Mucosa of rectum (tissue), 2 donors: ENCODE measurements around the gene PLCB3.

Experiments used
- H3K27ac ChIP-seq, 2 donors: one replicate each; pipeline ENCODE4 v1.7.0; 2013; ENCODE audit warnings: inconsistent platforms in 2 of 2, low read depth in 2 of 2, low read length in 2 of 2
- H3K27me3 ChIP-seq, 2 donors: one replicate each; pipeline ENCODE4 v1.7.0; 2013; ENCODE audit warnings: low read length in 2 of 2; ENCODE audit not compliant: control insufficient read depth in 2 of 2, insufficient read depth in 2 of 2
- H3K36me3 ChIP-seq, 2 donors: one replicate each; pipeline ENCODE4 v1.7.0; 2013; ENCODE audit warnings: low read length in 2 of 2; ENCODE audit not compliant: control insufficient read depth in 2 of 2, insufficient read depth in 2 of 2
- H3K4me1 ChIP-seq, 2 donors: one replicate each; pipeline ENCODE4 v1.7.0; 2013; ENCODE audit warnings: low read length in 2 of 2, mild to moderate bottlenecking in 1 of 2; ENCODE audit not compliant: control insufficient read depth in 2 of 2, insufficient read depth in 2 of 2
- H3K4me3 ChIP-seq, 2 donors: one replicate each; pipeline ENCODE4 v1.7.0; 2013; ENCODE audit warnings: low read length in 2 of 2
- H3K9ac ChIP-seq, 2 donors: one replicate each; pipeline ENCODE4 v1.7.0; 2013; ENCODE audit warnings: low read length in 2 of 2, low read depth in 1 of 2, mild to moderate bottlenecking in 1 of 2
- H3K9me3 ChIP-seq, 2 donors: one replicate each; pipeline ENCODE4 v1.7.0; 2013; ENCODE audit warnings: low read length in 2 of 2; ENCODE audit not compliant: control insufficient read depth in 2 of 2
- donor health status: healthy.
- donor health status: Normal muscosa, but diverticular disease.

Gene PLCB3

GRCh38 chr11:64251016-64251752 lies at the start of gene PLCB3:
Gene PLCB3 (plus strand): TSS chr11:64251530. CDS start chr11:64251650, 120 bp downstream.
- Histone ChIP-seq H3K27ac (peak within 1 kb of the TSS; percentile 85 to 86), H3K36me3 (peaks cover 17% of the 10 kb centered on the region in 2 donors), H3K9me3 (no peaks in the 10 kb centered on the region), H3K4me1 (peaks cover 30% of the 10 kb centered on the region in 2 donors), H3K4me3 (peak within 1 kb of the TSS; percentile 81 to 85), H3K27me3 (no peaks in the 10 kb centered on the region), H3K9ac (peak within 1 kb of the TSS; percentile 84 to 93)

DNA sequence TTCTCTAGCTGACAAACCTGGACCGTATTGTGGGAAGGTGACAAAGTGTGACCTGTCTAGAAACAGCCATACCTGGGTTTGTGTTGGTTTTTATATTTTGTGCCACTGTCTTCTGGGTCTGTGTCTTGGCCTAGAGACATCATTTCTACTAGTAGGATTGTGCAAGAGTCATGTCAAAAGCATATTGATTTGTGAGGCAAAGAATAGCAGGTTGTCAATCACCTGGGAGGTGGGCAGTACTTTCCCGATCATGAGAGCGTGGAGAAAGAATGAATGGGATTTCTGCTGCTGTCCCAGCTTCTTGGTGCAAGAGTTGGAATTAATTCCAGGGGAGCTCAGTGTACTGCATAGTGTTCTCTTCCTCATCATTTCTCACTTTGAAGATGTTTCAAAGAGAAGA lies 49.8 kb upstream of the PLCB3 start:
- Histone ChIP-seq H3K4me1 (peaks cover 16% of the 10 kb centered on the region in 2 donors), H3K9me3 (no peaks in the 10 kb centered on the region), H3K9ac (no peak overlapping the region), H3K36me3 (peaks cover 54 to 60% of the 10 kb centered on the region in 2 donors), H3K4me3 (no peak overlapping the region), H3K27me3 (no peaks in the 10 kb centered on the region), H3K27ac (no peak overlapping the region)

GRCh38 chr11:64202992-64203391 lies 48.3 kb upstream of the PLCB3 start:
- no peak overlapping the region for H3K9ac ChIP-seq
- H3K9me3 ChIP-seq, result no peaks in the 10 kb centered on the region
- H3K27me3 ChIP-seq, result no peaks in the 10 kb centered on the region
- peaks cover 40 to 45% of the 10 kb centered on the region in 2 donors for H3K36me3 ChIP-seq
- no peak overlapping the region for H3K4me3 ChIP-seq
- H3K4me1 ChIP-seq, result peaks cover 22 to 24% of the 10 kb centered on the region in 2 donors
- no peak overlapping the region for H3K27ac ChIP-seq

DNA sequence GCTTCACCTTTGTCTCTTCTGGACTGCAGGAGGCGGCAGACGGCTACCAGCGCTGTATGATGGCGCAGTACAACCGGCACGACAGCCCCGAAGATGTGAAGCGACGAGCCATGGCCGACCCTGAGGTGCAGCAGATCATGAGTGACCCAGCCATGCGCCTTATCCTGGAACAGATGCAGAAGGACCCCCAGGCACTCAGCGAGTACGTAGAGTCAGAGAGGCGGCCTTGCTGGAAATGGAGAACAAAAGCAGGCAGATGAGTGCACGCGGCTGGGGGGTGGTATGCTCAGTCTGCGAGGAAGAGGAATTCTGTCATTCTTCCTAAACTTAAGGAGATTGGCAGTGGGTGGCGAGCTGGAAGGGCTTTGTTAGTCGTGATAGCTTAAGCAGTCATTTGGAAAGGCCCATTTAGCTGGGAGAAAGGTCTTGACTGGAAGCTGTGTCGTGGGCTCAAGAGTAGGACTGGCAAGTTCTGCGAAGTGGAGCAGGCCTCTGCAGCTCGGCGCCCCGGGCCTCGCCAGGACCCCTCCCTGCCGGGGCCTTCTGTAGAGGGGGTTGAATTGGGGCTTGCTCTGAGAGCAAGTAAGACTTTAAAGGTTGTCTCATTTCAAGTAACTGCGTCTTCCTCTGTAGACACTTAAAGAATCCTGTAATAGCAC lies 47.8 kb upstream of the PLCB3 start:
- H3K4me3 ChIP-seq, result no peak overlapping the region
- no peaks in the 10 kb centered on the region for H3K9me3 ChIP-seq
- peaks cover 35 to 44% of the 10 kb centered on the region in 2 donors for H3K36me3 ChIP-seq
- H3K27me3 ChIP-seq, result no peaks in the 10 kb centered on the region
- no peak overlapping the region for H3K27ac ChIP-seq
- peaks cover 24 to 25% of the 10 kb centered on the region in 2 donors for H3K4me1 ChIP-seq
- H3K9ac ChIP-seq, result no peak overlapping the region

DNA sequence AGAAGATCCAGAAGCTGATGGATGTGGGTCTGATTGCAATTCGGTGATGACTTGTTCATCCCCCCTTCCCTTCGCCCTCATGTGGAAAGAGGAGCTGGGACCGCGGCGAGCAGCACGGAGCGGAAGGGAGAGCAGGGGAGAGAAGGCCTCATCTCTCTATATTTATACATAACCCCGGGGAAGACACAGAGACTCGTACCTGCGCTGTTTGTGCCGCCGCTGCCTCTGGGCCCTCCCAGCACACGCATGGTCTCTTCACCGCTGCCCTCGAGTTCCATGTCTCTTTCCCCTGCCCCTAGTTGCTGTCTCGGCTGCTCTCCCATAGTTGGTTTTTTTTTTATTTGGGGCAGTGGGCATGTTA lies 47.3 kb upstream of the PLCB3 start:
- Histone ChIP-seq H3K4me1 (peaks cover 24 to 26% of the 10 kb centered on the region in 2 donors), H3K9me3 (no peaks in the 10 kb centered on the region), H3K4me3 (no peak overlapping the region), H3K27ac (no peak overlapping the region), H3K9ac (no peak overlapping the region), H3K27me3 (no peaks in the 10 kb centered on the region), H3K36me3 (peaks cover 34 to 44% of the 10 kb centered on the region in 2 donors)

GRCh38 chr11:64204464-64204989 lies 46.8 kb upstream of the PLCB3 start:
- Histone ChIP-seq H3K9ac (peak overlapping the region in 1 of 2 donors; percentile 47), H3K9me3 (no peaks in the 10 kb centered on the region), H3K27me3 (no peaks in the 10 kb centered on the region), H3K4me1 (peaks cover 24 to 26% of the 10 kb centered on the region in 2 donors), H3K27ac (peak overlapping the region in 1 of 2 donors; percentile 23), H3K36me3 (peaks cover 34 to 44% of the 10 kb centered on the region in 2 donors), H3K4me3 (peak overlapping the region in 1 of 2 donors; percentile 13)

GRCh38 chr11:64206457-64207255 lies 44.7 kb upstream of the PLCB3 start, which contains the start of gene FERMT3:
Gene FERMT3 (plus strand): TSS chr11:64206721. CDS start chr11:64207365, 644 bp downstream.
- peak within 1 kb of the TSS; percentile 68 to 78 for H3K4me3 ChIP-seq
- no peaks in the 10 kb centered on the region for H3K9me3 ChIP-seq
- H3K4me1 ChIP-seq, result peaks cover 24 to 26% of the 10 kb centered on the region in 2 donors
- H3K27ac ChIP-seq, result peak within 1 kb of the TSS; percentile 74 to 93
- H3K36me3 ChIP-seq, result peaks cover 22 to 29% of the 10 kb centered on the region in 2 donors
- no peaks in the 10 kb centered on the region for H3K27me3 ChIP-seq
- H3K9ac ChIP-seq, result peak within 1 kb of the TSS; percentile 85 to 92

DNA sequence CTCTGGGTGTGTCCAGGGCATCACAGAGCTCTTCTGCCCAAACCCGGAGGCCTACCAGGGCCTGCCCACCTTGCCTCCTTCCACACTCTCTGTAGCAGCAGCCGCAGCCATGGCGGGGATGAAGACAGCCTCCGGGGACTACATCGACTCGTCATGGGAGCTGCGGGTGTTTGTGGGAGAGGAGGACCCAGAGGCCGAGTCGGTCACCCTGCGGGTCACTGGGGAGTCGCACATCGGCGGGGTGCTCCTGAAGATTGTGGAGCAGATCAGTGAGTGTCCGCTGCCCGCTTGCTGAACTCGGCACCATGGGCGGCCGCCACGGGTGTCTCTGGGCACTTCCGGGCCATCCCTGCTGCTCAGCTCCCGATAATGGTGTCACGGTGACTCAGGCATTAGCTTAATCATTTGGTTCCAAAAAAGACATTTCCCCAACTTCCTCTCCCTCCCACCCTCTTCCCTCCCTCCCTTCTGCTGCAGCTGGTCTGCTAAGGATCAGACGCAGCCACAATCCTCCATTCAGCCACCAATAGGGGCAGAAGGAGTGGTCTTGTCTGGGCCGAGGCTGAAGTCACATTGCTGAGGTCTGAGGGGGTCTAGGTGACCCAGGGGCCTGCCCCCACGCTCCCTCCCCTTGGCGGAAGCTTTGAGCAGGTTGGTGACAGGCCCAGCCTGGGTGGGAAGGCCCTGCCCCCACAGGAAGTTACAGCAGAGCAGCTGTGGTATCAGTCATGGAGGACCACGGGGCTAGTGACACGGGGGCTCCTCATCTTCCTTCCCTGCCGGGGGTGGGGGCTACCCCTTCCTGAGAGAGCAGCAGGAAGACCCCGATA lies 43.9 kb upstream of the PLCB3 start:
- no peaks in the 10 kb centered on the region for H3K9me3 ChIP-seq
- peak overlapping the region; percentile 68 to 78 for H3K4me3 ChIP-seq
- peak overlapping the region; percentile 74 to 93 for H3K27ac ChIP-seq
- H3K36me3 ChIP-seq, result peaks cover 17 to 30% of the 10 kb centered on the region in 2 donors
- H3K9ac ChIP-seq, result peak overlapping the region; percentile 85 to 92
- H3K27me3 ChIP-seq, result no peaks in the 10 kb centered on the region
- H3K4me1 ChIP-seq, result peaks cover 24 to 26% of the 10 kb centered on the region in 2 donors

GRCh38 chr11:64208086-64208795 lies 43.1 kb upstream of the PLCB3 start:
- Histone ChIP-seq H3K27ac (peak overlapping the region; percentile 74 to 93), H3K9me3 (no peaks in the 10 kb centered on the region), H3K9ac (peak overlapping the region; percentile 85 to 92), H3K36me3 (peaks cover 9 to 23% of the 10 kb centered on the region in 2 donors), H3K4me1 (peaks cover 24 to 26% of the 10 kb centered on the region in 2 donors), H3K27me3 (no peaks in the 10 kb centered on the region), H3K4me3 (peak overlapping the region; percentile 68 to 78)
